BLaER1 (cell line): ENCODE measurements around the gene PCLAF.

Experiments used
- H3K27ac ChIP-seq: shearing (Covaris generic); formaldehyde crosslinking; 2 replicates; pipeline ENCODE4 v1.8.1; 2022
- H3K27me3 ChIP-seq: shearing (Covaris generic); formaldehyde crosslinking; 2 replicates; pipeline ENCODE4 v1.8.1; 2022
- H3K36me3 ChIP-seq: shearing (Covaris generic); formaldehyde crosslinking; 2 replicates; pipeline ENCODE4 v1.8.1; 2022
- H3K4me1 ChIP-seq: shearing (Covaris generic); formaldehyde crosslinking; 2 replicates; pipeline ENCODE4 v1.8.1; 2022
- H3K4me2 ChIP-seq: shearing (Covaris generic); formaldehyde crosslinking; 2 replicates; pipeline ENCODE4 v1.8.1; 2022
- H3K4me3 ChIP-seq: shearing (Covaris generic); formaldehyde crosslinking; 2 replicates; pipeline ENCODE4 v1.8.1; 2022
- H3K9ac ChIP-seq: shearing (Covaris generic); formaldehyde crosslinking; 2 replicates; pipeline ENCODE4 v1.8.1; 2022
- H3K9me3 ChIP-seq: shearing (Covaris generic); formaldehyde crosslinking; 2 replicates; pipeline ENCODE4 v1.8.1; 2022
- H4K20me1 ChIP-seq: shearing (Covaris generic); formaldehyde crosslinking; 2 replicates; pipeline ENCODE4 v1.8.1; 2022
- Cebpa-rat ChIP-seq: shearing (Covaris generic); IDR thresholded peaks from 2 replicates; pipeline ENCODE4 v1.8.1; 2022

The PCLAF gene, protein sequence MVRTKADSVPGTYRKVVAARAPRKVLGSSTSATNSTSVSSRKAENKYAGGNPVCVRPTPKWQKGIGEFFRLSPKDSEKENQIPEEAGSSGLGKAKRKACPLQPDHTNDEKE

GRCh38 chr15:64381000-64381751 lies at the start of gene PCLAF:
Gene PCLAF (minus strand): TSS chr15:64381441. CDS start chr15:64381371, 70 bp downstream.
- peak within 1 kb of the TSS; percentile 90 for H3K9ac ChIP-seq
- H4K20me1 ChIP-seq = peaks cover 5% of the 10 kb centered on the region; the same call in 1 of the 2 replicates
- H3K4me3 ChIP-seq = peak within 1 kb of the TSS; percentile 85
- H3K27me3 ChIP-seq = no peaks in the 10 kb centered on the region
- peak within 1 kb of the TSS; percentile 82; the same call in 1 of the 2 replicates for H3K27ac ChIP-seq
- TF ChIP-seq Cebpa-rat = no peak
- H3K36me3 ChIP-seq = peaks cover 22% of the 10 kb centered on the region
- H3K4me1 ChIP-seq = peaks cover 40% of the 10 kb centered on the region
- H3K4me2 ChIP-seq = peak within 1 kb of the TSS; percentile 90
- H3K9me3 ChIP-seq = no peaks in the 10 kb centered on the region

GRCh38 chr15:64430000-64430735 lies 48.9 kb upstream of the PCLAF start:
- peak; percentile 63; the same call in 1 of the 2 replicates for TF ChIP-seq Cebpa-rat
- Histone ChIP-seq H3K4me2 (peak overlapping the region; percentile 68), H3K27ac (peak overlapping the region; percentile 85)

DNA sequence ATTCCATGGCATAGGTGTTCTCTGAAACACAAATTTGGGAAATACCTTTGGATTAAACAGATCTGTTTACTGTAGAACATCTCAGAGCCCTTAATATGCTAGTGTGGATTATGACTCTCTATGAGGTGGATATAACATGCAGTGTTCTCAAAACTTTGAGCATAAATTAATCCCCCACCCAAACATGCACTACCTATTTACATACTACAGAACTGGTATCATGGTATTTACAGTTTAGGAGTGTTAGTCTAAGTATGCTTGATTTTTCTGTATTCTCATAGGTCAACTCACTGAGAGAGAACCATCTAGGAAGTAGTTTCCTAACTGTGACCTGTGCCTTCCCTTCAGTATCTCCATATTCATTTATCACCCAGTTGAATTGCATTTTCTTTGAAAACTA lies 48.2 kb upstream of the PCLAF start:
- H3K27ac ChIP-seq = peak overlapping the region; percentile 85
- H3K4me1 ChIP-seq = peaks cover 30% of the 10 kb centered on the region
- no peaks in the 10 kb centered on the region for H4K20me1 ChIP-seq
- no peaks in the 10 kb centered on the region for H3K9me3 ChIP-seq
- H3K27me3 ChIP-seq = no peaks in the 10 kb centered on the region
- H3K9ac ChIP-seq = peak overlapping the region; percentile 73
- peaks cover 50% of the 10 kb centered on the region for H3K36me3 ChIP-seq
- no peak for TF ChIP-seq Cebpa-rat
- H3K4me2 ChIP-seq = peak overlapping the region; percentile 68
- H3K4me3 ChIP-seq = no peak overlapping the region

More at GRCh38 chr15:64430000-64430735, 48.9 kb upstream of the PCLAF start:
- H3K9ac ChIP-seq = peak overlapping the region; percentile 73
- no peaks in the 10 kb centered on the region for H3K27me3 ChIP-seq
- peaks cover 30% of the 10 kb centered on the region for H3K4me1 ChIP-seq
- H4K20me1 ChIP-seq = no peaks in the 10 kb centered on the region
- peaks cover 48% of the 10 kb centered on the region for H3K36me3 ChIP-seq
- no peaks in the 10 kb centered on the region for H3K9me3 ChIP-seq
- H3K4me3 ChIP-seq = no peak overlapping the region

DNA sequence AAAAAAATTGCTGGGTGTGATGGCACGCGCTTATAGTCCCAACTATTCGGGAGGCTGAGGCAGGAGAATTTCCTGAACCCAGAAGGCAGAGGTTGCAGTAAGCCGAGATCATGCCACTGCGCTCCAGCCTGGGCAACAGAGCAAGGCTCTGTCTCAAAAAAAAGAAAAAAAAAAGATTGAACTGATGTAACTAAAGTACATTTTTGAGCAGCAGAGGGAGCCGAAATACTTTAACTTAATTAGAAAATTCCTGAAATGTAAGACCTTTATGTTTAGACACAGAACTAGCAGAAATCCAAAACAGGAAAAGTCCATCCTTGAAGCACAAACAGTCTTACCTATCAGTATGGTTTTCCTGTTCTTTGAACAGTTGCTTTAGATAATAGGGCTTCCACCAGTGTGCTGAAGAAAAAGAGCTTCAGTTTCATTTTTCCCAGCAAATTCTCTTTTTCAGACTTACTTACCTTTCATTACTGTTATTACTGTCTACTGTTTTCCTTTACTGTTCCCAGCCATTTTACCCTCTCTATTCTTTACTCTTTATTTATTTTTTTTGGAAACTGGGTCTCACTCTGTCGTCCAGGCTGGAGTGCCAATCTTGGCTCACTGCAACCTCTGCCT lies 45.7 kb upstream of the PCLAF start:
- Histone ChIP-seq H3K36me3 (peaks cover 59% of the 10 kb centered on the region), H4K20me1 (no peaks in the 10 kb centered on the region), H3K9ac (no peak overlapping the region), H3K9me3 (no peaks in the 10 kb centered on the region), H3K4me1 (peaks cover 30% of the 10 kb centered on the region), H3K27ac (no peak overlapping the region), H3K4me3 (no peak overlapping the region), H3K4me2 (no peak overlapping the region), H3K27me3 (no peaks in the 10 kb centered on the region)
- TF ChIP-seq Cebpa-rat = no peak

GRCh38 chr15:64425221-64425620 lies 44.0 kb upstream of the PCLAF start:
- peaks cover 19% of the 10 kb centered on the region for H3K4me1 ChIP-seq
- H3K4me3 ChIP-seq = no peak overlapping the region
- H3K27ac ChIP-seq = no peak overlapping the region

GRCh38 chr15:64423970-64424369 lies 42.7 kb upstream of the PCLAF start:
- Histone ChIP-seq H3K36me3 (peaks cover 87% of the 10 kb centered on the region), H4K20me1 (no peaks in the 10 kb centered on the region), H3K4me2 (no peak overlapping the region), H3K27ac (no peak overlapping the region), H3K9me3 (no peaks in the 10 kb centered on the region), H3K9ac (no peak overlapping the region), H3K4me1 (peaks cover 6% of the 10 kb centered on the region), H3K4me3 (no peak overlapping the region), H3K27me3 (no peaks in the 10 kb centered on the region)
- no peak for TF ChIP-seq Cebpa-rat

More at GRCh38 chr15:64425221-64425620, 44.0 kb upstream of the PCLAF start:
- Histone ChIP-seq H3K36me3 (peaks cover 75% of the 10 kb centered on the region), H3K9me3 (no peaks in the 10 kb centered on the region), H3K9ac (no peak overlapping the region), H3K4me2 (no peak overlapping the region), H4K20me1 (no peaks in the 10 kb centered on the region), H3K27me3 (no peaks in the 10 kb centered on the region)
- no peak for TF ChIP-seq Cebpa-rat

DNA sequence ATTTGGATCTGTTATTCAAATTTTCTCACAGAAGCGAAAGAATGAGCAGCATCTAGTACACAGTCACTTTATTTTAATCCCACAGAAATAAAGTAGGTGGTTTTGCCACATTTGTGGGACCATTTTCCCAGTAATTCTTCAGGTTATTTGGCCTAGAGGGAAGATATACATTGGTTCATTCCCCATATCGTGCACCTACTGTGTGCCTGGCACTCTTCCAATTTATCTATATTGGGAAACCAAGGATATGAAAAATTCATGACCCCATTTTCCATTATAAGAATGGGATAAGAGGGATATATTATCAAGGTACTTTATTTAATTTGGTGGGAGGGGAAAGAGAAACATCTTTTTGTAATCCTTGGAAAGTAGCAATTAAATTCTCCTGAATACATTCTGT lies 41.5 kb upstream of the PCLAF start:
- peaks cover 88% of the 10 kb centered on the region for H3K36me3 ChIP-seq
- H4K20me1 ChIP-seq = no peaks in the 10 kb centered on the region
- H3K27ac ChIP-seq = no peak overlapping the region
- H3K9me3 ChIP-seq = no peaks in the 10 kb centered on the region
- no peak overlapping the region for H3K4me2 ChIP-seq
- H3K9ac ChIP-seq = no peak overlapping the region
- H3K4me3 ChIP-seq = no peak overlapping the region
- no peaks in the 10 kb centered on the region for H3K27me3 ChIP-seq
- H3K4me1 ChIP-seq = no peaks in the 10 kb centered on the region
- no peak for TF ChIP-seq Cebpa-rat

DNA sequence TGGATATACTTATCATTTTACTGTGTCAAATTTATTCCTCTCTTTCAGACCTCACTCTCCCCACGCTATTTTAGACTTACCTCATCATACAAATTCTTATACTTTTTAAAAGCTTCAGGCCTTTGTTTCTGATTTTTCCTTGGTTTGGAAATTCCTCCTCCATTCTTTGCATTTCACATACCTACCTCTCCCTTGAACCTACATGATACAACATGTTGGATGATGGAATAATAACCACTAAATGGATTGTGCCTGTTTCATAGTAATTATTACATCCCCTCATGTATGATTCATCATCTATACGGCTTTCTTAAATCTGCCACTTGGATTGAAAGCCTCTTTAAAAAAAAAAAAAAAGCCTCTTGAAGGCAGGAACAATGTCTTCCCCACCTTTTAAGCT lies 31.0 kb upstream of the PCLAF start:
- Histone ChIP-seq H3K27ac (no peak overlapping the region), H4K20me1 (no peaks in the 10 kb centered on the region), H3K4me1 (no peaks in the 10 kb centered on the region), H3K4me3 (no peak overlapping the region), H3K4me2 (no peak overlapping the region), H3K9ac (no peak overlapping the region), H3K9me3 (no peaks in the 10 kb centered on the region), H3K36me3 (peaks cover 86% of the 10 kb centered on the region), H3K27me3 (no peaks in the 10 kb centered on the region)
- TF ChIP-seq Cebpa-rat = no peak

DNA sequence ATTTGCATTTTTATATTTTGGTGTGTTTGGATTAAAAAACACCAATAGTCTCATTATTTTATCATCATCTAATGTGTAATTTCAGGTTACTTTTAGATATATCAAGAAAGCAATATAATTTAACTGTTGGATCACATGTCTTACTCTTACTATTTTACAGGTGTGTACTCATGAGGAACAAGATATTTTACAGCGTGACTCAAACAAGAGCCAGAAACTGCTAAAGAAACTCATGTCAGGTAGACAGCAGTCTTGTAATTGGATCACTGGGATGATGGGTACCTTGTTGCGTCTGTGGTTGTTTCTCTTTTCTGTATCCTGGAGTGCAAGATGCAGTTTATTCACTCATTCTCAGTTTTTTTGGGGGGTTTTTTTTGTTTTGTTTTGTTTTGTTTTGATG lies 19.3 kb upstream of the PCLAF start:
- no peak for TF ChIP-seq Cebpa-rat
- no peaks in the 10 kb centered on the region for H4K20me1 ChIP-seq
- H3K9ac ChIP-seq = no peak overlapping the region
- no peaks in the 10 kb centered on the region for H3K27me3 ChIP-seq
- H3K27ac ChIP-seq = no peak overlapping the region
- H3K36me3 ChIP-seq = peaks cover 90% of the 10 kb centered on the region
- no peaks in the 10 kb centered on the region for H3K9me3 ChIP-seq
- no peaks in the 10 kb centered on the region for H3K4me1 ChIP-seq
- no peak overlapping the region for H3K4me3 ChIP-seq
- H3K4me2 ChIP-seq = no peak overlapping the region

- no peak overlapping the region for H3K4me2 ChIP-seq
- H3K36me3 ChIP-seq = peaks cover 93% of the 10 kb centered on the region
- H3K27ac ChIP-seq = no peak overlapping the region
- no peaks in the 10 kb centered on the region for H3K9me3 ChIP-seq
- TF ChIP-seq Cebpa-rat = no peak
- H3K9ac ChIP-seq = no peak overlapping the region
- H4K20me1 ChIP-seq = no peaks in the 10 kb centered on the region
- H3K4me3 ChIP-seq = no peak overlapping the region
- H3K4me1 ChIP-seq = no peaks in the 10 kb centered on the region
- no peaks in the 10 kb centered on the region for H3K27me3 ChIP-seq
Measured at GRCh38 chr15:64398575-64398974, 17.3 kb upstream of the PCLAF start.
